Endothelial cell (in vitro differentiated cells): ENCODE data around the gene DHCR7. TPM values are rescaled to one million over a fixed set of nuclear protein-coding genes. Genes with fewer than 3 reads are reported as not detected.

Experiments used
- DNase-seq: peaks from one replicate; pipeline ENCODE4 v3.0.0; 2021; ENCODE audit warnings: low spot score
- H3K27ac Mint-ChIP-seq: one replicate; pipeline ENCODE4 v1.8.0; 2021; ENCODE audit warnings: mixed read lengths, inconsistent platforms; ENCODE audit not compliant: unreplicated experiment
- H3K27me3 Mint-ChIP-seq: one replicate; pipeline ENCODE4 v1.8.0; 2021; ENCODE audit warnings: mild to moderate bottlenecking, moderate library complexity, mixed read lengths, inconsistent platforms; ENCODE audit not compliant: unreplicated experiment
- H3K36me3 Mint-ChIP-seq: one replicate; pipeline ENCODE4 v1.8.0; 2021; ENCODE audit warnings: mild to moderate bottlenecking, low read depth, mixed read lengths, inconsistent platforms; ENCODE audit not compliant: unreplicated experiment
- H3K4me1 Mint-ChIP-seq: one replicate; pipeline ENCODE4 v1.8.0; 2021; ENCODE audit warnings: mild to moderate bottlenecking, mixed read lengths, inconsistent platforms; ENCODE audit not compliant: unreplicated experiment
- H3K4me3 Mint-ChIP-seq: one replicate; pipeline ENCODE4 v1.8.0; 2021; ENCODE audit warnings: mild to moderate bottlenecking, mixed read lengths, inconsistent platforms; ENCODE audit not compliant: unreplicated experiment
- H3K9me3 Mint-ChIP-seq: one replicate; pipeline ENCODE4 v1.8.0; 2021; ENCODE audit warnings: mixed read lengths, inconsistent platforms; ENCODE audit not compliant: unreplicated experiment
- CTCF ChIP-seq: fragments of 200-600 bp; sonication (generic); IDR thresholded peaks from one replicate; pipeline ENCODE4 v1.5.0; 2021; ENCODE audit warnings: antibody characterized with exemption; ENCODE audit not compliant: unreplicated experiment
- total RNA-seq: library from RNA; stranded (reverse); fragmentation: NEBNext Ultra II Directional; extraction: Animal tissue kit (Norgen Biotek cat#: 25700); gene quantifications from one replicate; pipeline ENCODE4 v1.2.1, GENCODE V29; 2021; ENCODE audit not compliant: unreplicated experiment

Gene DHCR7
- total RNA-seq, 1 donor from 2014 or later = 130 TPM

- no peak overlapping the region for H3K27ac Mint-ChIP-seq
- H3K4me3 Mint-ChIP-seq = no peak overlapping the region
- no peak for TF ChIP-seq CTCF
- peaks cover 4% of the 10 kb centered on the region for H3K36me3 Mint-ChIP-seq
- peaks cover 8% of the 10 kb centered on the region for H3K27me3 Mint-ChIP-seq
- no peaks in the 10 kb centered on the region for H3K4me1 Mint-ChIP-seq
- DNase-seq = no peak
- no peaks in the 10 kb centered on the region for H3K9me3 Mint-ChIP-seq
Measured at GRCh38 chr11:71397961-71398360, 50.2 kb downstream of the DHCR7 start.

- no peak overlapping the region for H3K4me3 Mint-ChIP-seq
- no peak overlapping the region for H3K27ac Mint-ChIP-seq
- H3K9me3 Mint-ChIP-seq = no peaks in the 10 kb centered on the region
- peaks cover 8% of the 10 kb centered on the region for H3K27me3 Mint-ChIP-seq
- DNase-seq = no peak
- peaks cover 4% of the 10 kb centered on the region for H3K36me3 Mint-ChIP-seq
- no peaks in the 10 kb centered on the region for H3K4me1 Mint-ChIP-seq
- TF ChIP-seq CTCF = no peak
Measured at GRCh38 chr11:71397331-71397860, 50.8 kb downstream of the DHCR7 start.

DNA sequence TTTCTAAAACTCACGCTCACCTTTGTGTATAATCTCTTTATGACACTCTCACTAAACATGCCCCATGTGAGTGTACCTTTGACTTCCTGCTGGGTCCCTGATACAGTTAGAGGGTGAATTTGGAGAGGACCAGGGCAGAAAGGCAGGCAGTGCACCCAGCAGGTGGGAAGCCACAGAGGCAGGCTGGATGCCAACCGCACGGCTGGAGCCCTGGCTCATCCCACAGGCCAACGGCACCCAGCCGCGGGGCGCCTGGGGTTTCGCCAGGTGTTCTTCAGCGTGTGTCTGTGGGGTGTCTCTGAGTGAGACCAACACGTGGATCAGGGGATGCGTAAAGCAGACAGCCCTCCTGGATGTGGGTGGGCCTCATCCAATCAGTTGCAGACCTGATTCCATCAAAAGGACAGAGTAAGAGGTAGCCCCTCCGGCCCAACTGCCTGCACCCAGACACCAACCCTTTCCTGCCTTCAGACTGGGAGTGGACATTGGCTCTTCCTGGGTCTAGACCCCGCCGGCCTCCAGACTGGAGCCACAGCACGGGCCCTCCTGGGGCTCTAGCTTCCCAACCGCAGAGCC lies 51.6 kb downstream of the DHCR7 start:
- DNase-seq = no peak
- Mint-ChIP-seq H3K4me1 (no peaks in the 10 kb centered on the region), H3K27me3 (peaks cover 8% of the 10 kb centered on the region), H3K27ac (no peak overlapping the region), H3K36me3 (peaks cover 2% of the 10 kb centered on the region), H3K9me3 (no peaks in the 10 kb centered on the region), H3K4me3 (no peak overlapping the region)
- TF ChIP-seq CTCF = no peak

DNA sequence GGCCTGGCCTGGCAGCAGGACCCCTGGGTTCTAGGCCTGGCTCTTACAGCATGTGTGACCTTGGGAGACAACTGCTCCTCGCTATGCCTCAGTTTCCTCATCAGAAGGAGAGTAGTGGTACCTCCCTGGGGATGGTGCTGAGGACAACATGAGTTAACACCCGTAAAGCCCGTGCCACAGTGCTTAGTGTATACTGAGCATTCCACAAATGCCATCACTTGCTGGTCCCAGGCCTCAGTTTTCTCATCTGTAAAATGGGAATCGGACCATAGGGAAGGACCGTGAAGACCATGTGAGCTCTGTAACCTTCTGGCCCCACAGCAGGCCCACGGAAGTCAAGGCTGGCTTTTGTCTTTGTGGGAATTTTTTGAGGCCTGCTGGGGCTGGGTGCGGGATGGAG lies 52.4 kb downstream of the DHCR7 start:
- H3K4me1 Mint-ChIP-seq = no peaks in the 10 kb centered on the region
- no peaks in the 10 kb centered on the region for H3K36me3 Mint-ChIP-seq
- no peaks in the 10 kb centered on the region for H3K9me3 Mint-ChIP-seq
- no peak for DNase-seq
- peaks cover 9% of the 10 kb centered on the region for H3K27me3 Mint-ChIP-seq
- TF ChIP-seq CTCF = no peak
- no peak overlapping the region for H3K4me3 Mint-ChIP-seq
- H3K27ac Mint-ChIP-seq = no peak overlapping the region

- H3K4me1 Mint-ChIP-seq = no peaks in the 10 kb centered on the region
- no peak for DNase-seq
- peaks cover 9% of the 10 kb centered on the region for H3K27me3 Mint-ChIP-seq
- no peak overlapping the region for H3K27ac Mint-ChIP-seq
- H3K4me3 Mint-ChIP-seq = no peak overlapping the region
- no peaks in the 10 kb centered on the region for H3K9me3 Mint-ChIP-seq
- no peaks in the 10 kb centered on the region for H3K36me3 Mint-ChIP-seq
- no peak for TF ChIP-seq CTCF
Measured at GRCh38 chr11:71395263-71395560, 53.0 kb downstream of the DHCR7 start.
